ENCODE measurements around the gene CPSF6.

The CPSF6 gene

GRCh38 chr12:69275471-69275891, 36.1 kb downstream of the CPSF6 start:
- peak in 2 of 3 donors; percentile 25 to 35 for DNase-seq
- peaks cover 2 to 10% (median 6%) of the 10 kb centered on the region in 4 experiments for H3K36me3 ChIP-seq (ENCODE audit: control insufficient read depth in 4 of 4, insufficient read depth in 4 of 4, low read length in 3 of 4)
- H3K4me1 ChIP-seq (ENCODE audit: control extremely low read depth in 1 of 4, control insufficient read depth in 4 of 4, insufficient read depth in 4 of 4, low read length in 3 of 4), result no peaks in the 10 kb centered on the region
- ChIA-PET POLR2A (no interaction called here), CTCF (interaction anchor here (1.3 kb wide), 1 partner anchor 8 kb away, joined by 4 read pairs; no protein-coding TSS in a partner anchor)
- H3K27me3 ChIP-seq (replicated peaks in 2 of 5; ENCODE audit: control insufficient read depth in 4 of 5, insufficient read depth in 5 of 5, low read length in 4 of 5), result no peaks in the 10 kb centered on the region
- WGBS (ENCODE audit: insufficient coverage), result no CpG with 5 or more reads among the region's 1 CpG
- no peak overlapping the region for H3K4me3 ChIP-seq (ENCODE audit: control insufficient read depth in 1 of 7, extremely low read depth in 1 of 7, insufficient read depth in 4 of 7, low read depth in 2 of 7, low read length in 6 of 7)
- no peaks in the 10 kb centered on the region for H3K9me3 ChIP-seq (ENCODE audit: control extremely low read depth in 1 of 5, control insufficient read depth in 4 of 5, insufficient read depth in 2 of 5, low read depth in 1 of 5, low read length in 4 of 5)
- H3K27ac ChIP-seq (ENCODE audit: insufficient read depth in 1 of 2, low read depth in 1 of 2, low read length in 2 of 2, poor library complexity in 1 of 2, severe bottlenecking in 2 of 2), result no peak overlapping the region

GRCh38 chr12:69278814-69279782, 39.7 kb downstream of the CPSF6 start:
- Histone ChIP-seq H3K27me3 (replicated peaks in 2 of 5; ENCODE audit: control insufficient read depth in 4 of 5, insufficient read depth in 5 of 5, low read length in 4 of 5) (peaks cover 0 to 2% (median 0%) of the 10 kb centered on the region in 5 experiments), H3K27ac (ENCODE audit: insufficient read depth in 1 of 2, low read depth in 1 of 2, low read length in 2 of 2, poor library complexity in 1 of 2, severe bottlenecking in 2 of 2) (no peak overlapping the region), H3K4me1 (ENCODE audit: control extremely low read depth in 1 of 4, control insufficient read depth in 4 of 4, insufficient read depth in 4 of 4, low read length in 3 of 4) (peaks cover 0 to 6% (median 3%) of the 10 kb centered on the region in 4 experiments), H3K4me3 (ENCODE audit: control insufficient read depth in 1 of 7, extremely low read depth in 1 of 7, insufficient read depth in 4 of 7, low read depth in 2 of 7, low read length in 6 of 7) (no peak overlapping the region), H3K36me3 (ENCODE audit: control insufficient read depth in 4 of 4, insufficient read depth in 4 of 4, low read length in 3 of 4) (no peaks in the 10 kb centered on the region), H3K9me3 (ENCODE audit: control extremely low read depth in 1 of 5, control insufficient read depth in 4 of 5, insufficient read depth in 2 of 5, low read depth in 1 of 5, low read length in 4 of 5) (no peaks in the 10 kb centered on the region)
- ChIA-PET CTCF (interaction anchor here (1.1 to 2.3 kb wide), 2 partner anchors 15 to 51 kb away, joined by 3 to 6 read pairs; no protein-coding TSS in a partner anchor), POLR2A (no interaction called here)
- 100% methylated on average over 1 of the region's 8 CpGs for WGBS (ENCODE audit: insufficient coverage)
- no peak for DNase-seq

DNA sequence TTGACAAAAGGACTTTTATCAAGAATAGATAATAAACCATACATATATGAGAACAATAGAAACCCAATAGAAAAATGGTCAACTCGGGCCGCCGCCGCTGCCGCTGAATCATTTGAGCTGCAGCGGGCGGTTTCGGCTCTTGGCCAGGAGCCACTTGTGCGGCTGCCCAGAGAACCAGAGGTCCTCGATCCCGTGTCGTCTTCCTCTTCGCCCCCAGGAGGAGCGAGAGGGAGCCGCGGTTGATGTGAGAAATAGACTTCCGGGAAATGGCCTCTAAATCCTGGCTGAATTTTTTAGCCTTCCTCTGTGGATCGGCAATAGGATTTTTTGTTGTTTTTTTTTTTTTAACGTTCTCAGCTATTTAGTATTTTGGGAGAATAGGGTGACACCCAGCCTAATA, 44.8 kb downstream of the CPSF6 start:
- no peaks in the 10 kb centered on the region for H3K9me3 ChIP-seq (ENCODE audit: control extremely low read depth in 1 of 5, control insufficient read depth in 4 of 5, insufficient read depth in 2 of 5, low read depth in 1 of 5, low read length in 4 of 5)
- WGBS (ENCODE audit: insufficient coverage), result 3% methylated on average over 6 of the region's 19 CpGs
- no peak overlapping the region for H3K27ac ChIP-seq (ENCODE audit: insufficient read depth in 1 of 2, low read depth in 1 of 2, low read length in 2 of 2, poor library complexity in 1 of 2, severe bottlenecking in 2 of 2)
- CTCF ChIA-PET, result interaction anchor here (1.4 kb wide), 1 partner anchor 9 kb away, joined by 4 read pairs; no protein-coding TSS in a partner anchor
- DNase-seq, result peak; percentile 72 to 79 (median 73)
- peaks cover 0 to 8% (median 4%) of the 10 kb centered on the region in 4 experiments for H3K4me1 ChIP-seq (ENCODE audit: control extremely low read depth in 1 of 4, control insufficient read depth in 4 of 4, insufficient read depth in 4 of 4, low read length in 3 of 4)
- H3K36me3 ChIP-seq (ENCODE audit: control insufficient read depth in 4 of 4, insufficient read depth in 4 of 4, low read length in 3 of 4), result no peaks in the 10 kb centered on the region
- H3K27me3 ChIP-seq (replicated peaks in 2 of 5; ENCODE audit: control insufficient read depth in 4 of 5, insufficient read depth in 5 of 5, low read length in 4 of 5), result peaks cover 2 to 22% (median 11%) of the 10 kb centered on the region in 5 experiments
- POLR2A ChIA-PET, result no interaction called here
- peak overlapping the region in 4 of 7 experiments; percentile 26 to 61 (median 46) for H3K4me3 ChIP-seq (ENCODE audit: control insufficient read depth in 1 of 7, extremely low read depth in 1 of 7, insufficient read depth in 4 of 7, low read depth in 2 of 7, low read length in 6 of 7)

- WGBS (ENCODE audit: insufficient coverage), result 90% methylated on average over 2 of the region's 3 CpGs
- Histone ChIP-seq H3K27ac (ENCODE audit: insufficient read depth in 1 of 2, low read depth in 1 of 2, low read length in 2 of 2, poor library complexity in 1 of 2, severe bottlenecking in 2 of 2) (no peak overlapping the region), H3K4me1 (ENCODE audit: control extremely low read depth in 1 of 4, control insufficient read depth in 4 of 4, insufficient read depth in 4 of 4, low read length in 3 of 4) (peaks cover 0 to 8% (median 4%) of the 10 kb centered on the region in 4 experiments), H3K36me3 (ENCODE audit: control insufficient read depth in 4 of 4, insufficient read depth in 4 of 4, low read length in 3 of 4) (no peaks in the 10 kb centered on the region), H3K27me3 (replicated peaks in 2 of 5; ENCODE audit: control insufficient read depth in 4 of 5, insufficient read depth in 5 of 5, low read length in 4 of 5) (peaks cover 4 to 26% (median 11%) of the 10 kb centered on the region in 5 experiments), H3K4me3 (ENCODE audit: control insufficient read depth in 1 of 7, extremely low read depth in 1 of 7, insufficient read depth in 4 of 7, low read depth in 2 of 7, low read length in 6 of 7) (no peak overlapping the region), H3K9me3 (ENCODE audit: control extremely low read depth in 1 of 5, control insufficient read depth in 4 of 5, insufficient read depth in 2 of 5, low read depth in 1 of 5, low read length in 4 of 5) (no peaks in the 10 kb centered on the region)
- ChIA-PET CTCF (interaction anchor here (1.2 kb wide), 1 partner anchor 284 kb away, joined by 3 read pairs; no protein-coding TSS in a partner anchor), POLR2A (no interaction called here)
- DNase-seq, result no peak
Observed at GRCh38 chr12:69287556-69287955, 48.2 kb downstream of the CPSF6 start.

DNA sequence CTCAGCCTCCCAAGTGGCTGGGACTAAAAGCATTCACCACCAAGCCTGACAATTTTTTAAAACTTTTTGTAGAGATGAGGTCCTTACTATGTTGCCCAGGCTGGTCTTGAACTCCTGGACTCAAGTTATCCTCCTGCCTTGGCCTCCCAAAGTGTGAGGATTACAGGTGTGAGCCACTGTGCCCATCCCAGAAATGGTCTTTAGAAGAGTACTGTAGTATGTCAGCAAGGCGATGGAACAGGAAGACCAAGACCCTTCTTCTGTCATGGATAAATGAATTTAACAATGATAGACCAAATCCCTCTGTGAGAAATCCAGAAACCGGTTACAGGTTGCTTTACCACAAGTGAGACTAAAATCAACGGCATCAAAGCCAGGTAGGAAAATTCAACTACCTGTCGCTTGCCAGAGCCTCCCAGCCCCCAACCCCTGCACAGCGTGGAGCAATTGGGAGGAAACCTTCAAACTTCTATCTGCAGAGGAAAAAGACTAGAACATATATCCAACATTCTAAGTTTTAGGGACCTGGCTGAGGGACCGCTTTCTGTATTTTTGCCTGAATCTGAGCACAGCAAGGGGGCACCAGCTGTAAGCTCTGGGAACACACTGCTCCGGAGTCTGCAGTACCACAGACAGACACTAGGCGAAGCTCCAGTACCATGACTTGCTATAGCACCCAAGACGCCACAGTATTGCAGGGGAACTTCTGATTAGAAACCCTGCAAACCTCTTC, 51.3 kb downstream of the CPSF6 start:
- Histone ChIP-seq H3K27me3 (replicated peaks in 2 of 5; ENCODE audit: control insufficient read depth in 4 of 5, insufficient read depth in 5 of 5, low read length in 4 of 5) (peaks cover 2 to 18% (median 5%) of the 10 kb centered on the region in 5 experiments), H3K27ac (ENCODE audit: insufficient read depth in 1 of 2, low read depth in 1 of 2, low read length in 2 of 2, poor library complexity in 1 of 2, severe bottlenecking in 2 of 2) (no peak overlapping the region), H3K4me3 (ENCODE audit: control insufficient read depth in 1 of 7, extremely low read depth in 1 of 7, insufficient read depth in 4 of 7, low read depth in 2 of 7, low read length in 6 of 7) (no peak overlapping the region), H3K4me1 (ENCODE audit: control extremely low read depth in 1 of 4, control insufficient read depth in 4 of 4, insufficient read depth in 4 of 4, low read length in 3 of 4) (no peaks in the 10 kb centered on the region), H3K36me3 (ENCODE audit: control insufficient read depth in 4 of 4, insufficient read depth in 4 of 4, low read length in 3 of 4) (no peaks in the 10 kb centered on the region), H3K9me3 (ENCODE audit: control extremely low read depth in 1 of 5, control insufficient read depth in 4 of 5, insufficient read depth in 2 of 5, low read depth in 1 of 5, low read length in 4 of 5) (no peaks in the 10 kb centered on the region)
- WGBS (ENCODE audit: insufficient coverage), result 38% methylated on average over 6 of the region's 9 CpGs
- peak; percentile 89 to 94 (median 92) for DNase-seq
- CTCF ChIA-PET, result interaction anchor here (0.6 to 2.6 kb wide), 8 partner anchors 20 to 1066 kb away, joined by 3 to 14 read pairs (median 3); no protein-coding TSS in a partner anchor
- POLR2A ChIA-PET, result no interaction called here

GRCh38 chr12:69291278-69291593, 51.9 kb downstream of the CPSF6 start:
- no peaks in the 10 kb centered on the region for H3K4me1 ChIP-seq (ENCODE audit: control extremely low read depth in 1 of 4, control insufficient read depth in 4 of 4, insufficient read depth in 4 of 4, low read length in 3 of 4)
- H3K27me3 ChIP-seq (replicated peaks in 2 of 5; ENCODE audit: control insufficient read depth in 4 of 5, insufficient read depth in 5 of 5, low read length in 4 of 5), result peaks cover 2 to 14% (median 2%) of the 10 kb centered on the region in 5 experiments
- H3K36me3 ChIP-seq (ENCODE audit: control insufficient read depth in 4 of 4, insufficient read depth in 4 of 4, low read length in 3 of 4), result no peaks in the 10 kb centered on the region
- no peak for DNase-seq
- H3K27ac ChIP-seq (ENCODE audit: insufficient read depth in 1 of 2, low read depth in 1 of 2, low read length in 2 of 2, poor library complexity in 1 of 2, severe bottlenecking in 2 of 2), result no peak overlapping the region
- no peaks in the 10 kb centered on the region for H3K9me3 ChIP-seq (ENCODE audit: control extremely low read depth in 1 of 5, control insufficient read depth in 4 of 5, insufficient read depth in 2 of 5, low read depth in 1 of 5, low read length in 4 of 5)
- H3K4me3 ChIP-seq (ENCODE audit: control insufficient read depth in 1 of 7, extremely low read depth in 1 of 7, insufficient read depth in 4 of 7, low read depth in 2 of 7, low read length in 6 of 7), result no peak overlapping the region
- ChIA-PET POLR2A (no interaction called here), CTCF (interaction anchor here (0.7 to 2.6 kb wide), 7 partner anchors 20 to 280 kb away, joined by 3 to 14 read pairs (median 3); no protein-coding TSS in a partner anchor)
